ENCODE data around the gene TBC1D1.

Gene TBC1D1

DNA sequence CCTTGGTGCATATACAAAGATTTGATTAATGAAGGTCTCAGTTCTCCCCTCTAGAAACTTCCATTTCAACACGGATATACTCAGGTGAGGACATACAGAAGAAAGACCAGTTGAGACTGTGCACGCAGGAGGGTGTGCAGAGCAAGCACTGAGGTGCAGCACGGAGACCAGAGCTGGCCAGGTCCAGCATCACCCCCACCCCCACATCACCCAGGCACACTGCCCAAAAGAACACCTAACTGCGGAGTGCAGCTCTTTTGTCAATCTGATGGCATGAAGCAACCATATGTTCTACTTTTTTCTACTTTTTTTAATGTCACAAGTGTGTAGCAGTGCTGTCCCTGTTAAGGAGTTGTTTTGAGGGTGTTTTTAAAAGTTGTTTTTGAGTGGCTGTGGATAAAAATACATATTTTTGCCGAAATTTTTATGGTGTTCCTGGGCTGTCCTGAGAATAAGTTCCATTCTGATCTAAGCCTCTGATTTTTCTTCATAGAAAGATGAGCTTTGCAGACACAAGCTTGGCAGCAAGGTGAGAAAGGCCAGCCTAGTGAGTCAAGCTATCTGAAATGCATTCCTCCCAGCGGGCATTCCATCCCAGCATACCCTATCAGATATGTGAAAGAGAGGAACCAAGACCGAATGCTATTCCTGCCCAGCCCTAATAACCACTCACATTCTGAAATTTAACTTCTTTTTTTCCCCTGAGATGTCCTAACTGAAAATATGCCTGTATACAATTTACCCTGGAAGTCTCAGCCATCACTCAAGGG lies 243.0 kb downstream of the TBC1D1 start:
- DNase-seq (ENCODE audit: insufficient read length, low spot score), result no peak
- FAIRE-seq, result no peak
- no peak for TF ChIP-seq POLR2A (IDR thresholded peaks at IDR 0.05; ENCODE audit: low read depth, low read length)

DNA sequence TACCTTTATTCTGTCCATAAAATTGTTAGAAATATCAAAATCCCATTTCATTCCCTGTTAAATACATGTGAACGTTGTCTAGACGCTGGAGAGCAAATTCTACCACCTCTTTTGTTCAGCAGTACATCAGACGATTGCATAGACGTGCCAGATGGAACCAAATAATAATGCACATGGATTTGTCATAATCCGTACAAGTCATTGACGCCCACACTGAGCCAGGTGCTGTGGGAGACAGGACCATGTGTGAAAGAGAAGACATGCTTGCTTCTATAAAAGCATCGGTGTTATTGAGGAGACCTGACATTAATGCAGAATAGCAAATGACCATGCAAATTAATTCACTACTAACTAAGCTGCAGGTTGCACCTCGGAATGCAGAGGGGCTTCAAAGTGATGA lies 244.3 kb downstream of the TBC1D1 start:
- FAIRE-seq (no peak), DNase-seq (ENCODE audit: insufficient read length, low spot score) (no peak)
- no peak for TF ChIP-seq POLR2A (IDR thresholded peaks at IDR 0.05; ENCODE audit: low read depth, low read length)

DNA sequence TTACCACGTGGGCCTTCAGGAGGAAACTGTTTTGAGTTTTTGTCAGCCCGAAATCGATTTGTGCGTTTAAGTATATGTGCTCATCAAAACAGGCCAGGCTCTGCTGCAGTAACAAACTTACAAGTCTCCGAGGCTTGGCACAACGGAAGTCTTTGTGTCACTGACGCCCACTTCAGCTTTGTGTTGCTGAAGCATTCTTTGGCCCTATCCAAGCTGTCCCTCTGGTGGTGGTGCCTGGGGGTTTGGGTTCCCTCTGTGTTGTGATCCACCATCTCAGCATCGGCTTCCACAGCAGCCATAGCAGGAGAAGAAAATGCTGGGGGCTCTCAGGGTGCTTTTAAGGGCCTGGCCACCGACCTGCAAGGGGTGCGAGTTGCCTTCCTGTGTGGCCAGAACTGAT lies 245.7 kb downstream of the TBC1D1 start:
- DNase-seq (ENCODE audit: insufficient read length, low spot score) (no peak), FAIRE-seq (no peak)
- TF ChIP-seq POLR2A (IDR thresholded peaks at IDR 0.05; ENCODE audit: low read depth, low read length), result no peak

DNA sequence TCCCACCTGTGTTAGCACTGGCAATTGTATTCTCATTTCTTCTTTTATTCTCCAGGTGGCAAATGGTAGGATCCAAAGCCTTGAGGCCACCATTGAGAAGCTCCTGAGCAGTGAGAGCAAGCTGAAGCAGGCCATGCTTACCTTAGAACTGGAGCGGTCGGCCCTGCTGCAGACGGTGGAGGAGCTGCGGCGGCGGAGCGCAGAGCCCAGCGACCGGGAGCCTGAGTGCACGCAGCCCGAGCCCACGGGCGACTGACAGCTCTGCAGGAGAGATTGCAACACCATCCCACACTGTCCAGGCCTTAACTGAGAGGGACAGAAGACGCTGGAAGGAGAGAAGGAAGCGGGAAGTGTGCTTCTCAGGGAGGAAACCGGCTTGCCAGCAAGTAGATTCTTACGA lies 246.2 kb downstream of the TBC1D1 start:
- no peak for FAIRE-seq
- DNase-seq (ENCODE audit: insufficient read length, low spot score), result no peak
- TF ChIP-seq POLR2A (IDR thresholded peaks at IDR 0.05; ENCODE audit: low read depth, low read length), result no peak

DNA sequence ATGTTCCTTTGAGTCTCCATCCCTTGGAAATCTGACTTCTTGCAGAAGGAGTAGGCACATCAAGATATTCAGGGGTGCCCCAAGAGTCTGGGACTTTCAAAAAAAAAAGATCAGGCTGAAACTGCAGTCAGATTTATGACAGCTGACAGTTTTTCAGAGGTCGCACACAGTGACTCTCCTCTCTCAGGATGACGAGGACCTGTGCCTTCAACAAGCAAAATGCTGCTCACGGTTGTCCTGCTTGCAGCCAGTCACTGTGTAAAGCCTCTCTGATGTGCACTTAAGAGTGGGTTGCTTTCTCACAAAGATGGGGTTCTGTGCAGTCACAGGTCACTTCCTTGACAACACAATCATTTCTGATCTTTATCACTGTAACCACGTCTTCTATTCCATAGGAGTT lies 247.5 kb downstream of the TBC1D1 start:
- DNase-seq (ENCODE audit: insufficient read length, low spot score) (no peak), FAIRE-seq (no peak)
- TF ChIP-seq POLR2A (IDR thresholded peaks at IDR 0.05; ENCODE audit: low read depth, low read length), result no peak

DNA sequence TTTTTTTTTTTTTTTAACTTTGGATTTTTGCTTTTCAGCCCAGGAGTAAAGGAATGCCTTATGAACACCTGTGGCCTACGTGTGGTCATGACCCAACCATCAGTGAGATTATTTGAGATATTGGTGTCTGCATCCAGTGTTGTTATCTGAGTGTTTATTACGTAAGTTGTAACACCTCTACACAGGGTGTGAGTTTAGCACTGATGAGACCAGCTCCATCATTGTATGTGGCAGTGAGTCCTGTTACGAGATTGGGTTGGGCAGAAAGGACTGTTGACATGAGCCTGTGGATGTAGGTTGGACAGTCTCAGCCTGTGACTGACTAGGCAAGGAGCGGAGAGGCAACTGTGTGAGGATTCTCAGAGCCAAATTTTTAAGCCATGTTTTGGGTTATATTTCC lies 248.3 kb downstream of the TBC1D1 start:
- DNase-seq (ENCODE audit: insufficient read length, low spot score) (no peak), FAIRE-seq (no peak)
- no peak for TF ChIP-seq POLR2A (IDR thresholded peaks at IDR 0.05; ENCODE audit: low read depth, low read length)

DNA sequence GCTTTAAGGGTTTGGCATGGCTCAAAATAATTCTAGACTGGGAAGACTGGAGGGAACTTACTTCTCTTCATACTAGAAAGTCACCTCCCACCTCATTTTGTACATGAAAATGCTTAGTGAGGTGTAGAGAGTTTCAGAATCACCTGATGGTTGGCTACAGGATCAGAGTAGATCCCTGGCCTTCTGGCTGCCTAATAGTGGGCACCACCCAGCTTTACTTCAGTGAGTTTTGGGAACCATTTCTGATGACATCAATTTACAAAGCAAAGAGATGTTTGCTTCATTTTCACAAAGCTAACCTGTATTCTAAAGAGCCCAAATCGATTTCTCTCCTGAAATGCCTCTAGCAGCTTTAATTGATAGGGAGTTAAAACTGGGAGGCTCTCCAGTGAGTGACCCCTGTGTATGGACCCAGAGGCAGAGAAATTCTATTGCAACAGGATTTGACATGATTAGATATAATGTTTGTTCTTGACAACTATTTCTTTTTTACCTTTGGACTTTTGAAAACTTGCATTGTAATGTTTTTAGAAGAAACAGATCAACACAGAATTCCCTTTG lies 249.8 kb downstream of the TBC1D1 start:
- no peak for DNase-seq (ENCODE audit: insufficient read length, low spot score)
- no peak for FAIRE-seq
- TF ChIP-seq POLR2A (IDR thresholded peaks at IDR 0.05; ENCODE audit: low read depth, low read length), result no peak

DNA sequence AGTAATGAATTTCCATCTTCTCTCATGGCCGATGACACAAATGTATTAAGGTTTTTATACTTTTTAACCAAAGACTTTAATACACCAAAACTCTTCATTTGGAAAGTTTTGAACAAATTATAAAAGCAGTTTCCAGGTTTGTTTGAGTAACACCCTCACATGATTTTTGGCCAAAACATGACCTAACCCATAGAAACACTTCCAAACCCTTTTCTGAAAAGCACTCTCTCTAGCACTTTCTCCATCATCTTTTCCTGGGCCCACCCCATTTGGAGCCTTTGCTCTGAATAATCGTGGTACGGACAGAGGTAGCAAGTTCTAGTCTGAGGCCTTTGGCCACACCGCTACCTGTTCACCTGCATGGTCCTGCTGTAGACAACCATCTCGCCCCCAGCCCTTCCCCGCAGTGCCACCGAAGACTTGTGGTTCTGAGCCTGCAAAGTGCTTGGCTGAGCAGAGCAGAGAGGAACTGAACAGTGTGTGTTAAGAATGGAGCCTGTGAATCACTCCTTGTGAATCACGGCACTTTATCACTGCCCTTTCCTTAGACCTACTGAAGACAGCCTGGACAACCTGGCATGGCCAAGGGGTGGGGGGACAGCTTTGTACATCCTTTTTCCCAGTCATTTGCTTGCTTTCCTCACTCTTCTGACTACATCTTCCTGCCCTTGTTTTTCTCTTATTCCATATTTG lies 251.1 kb downstream of the TBC1D1 start:
- no peak for TF ChIP-seq POLR2A (IDR thresholded peaks at IDR 0.05; ENCODE audit: low read depth, low read length)
- DNase-seq (ENCODE audit: insufficient read length, low spot score), result peak; percentile 38
- no peak for FAIRE-seq

DNA sequence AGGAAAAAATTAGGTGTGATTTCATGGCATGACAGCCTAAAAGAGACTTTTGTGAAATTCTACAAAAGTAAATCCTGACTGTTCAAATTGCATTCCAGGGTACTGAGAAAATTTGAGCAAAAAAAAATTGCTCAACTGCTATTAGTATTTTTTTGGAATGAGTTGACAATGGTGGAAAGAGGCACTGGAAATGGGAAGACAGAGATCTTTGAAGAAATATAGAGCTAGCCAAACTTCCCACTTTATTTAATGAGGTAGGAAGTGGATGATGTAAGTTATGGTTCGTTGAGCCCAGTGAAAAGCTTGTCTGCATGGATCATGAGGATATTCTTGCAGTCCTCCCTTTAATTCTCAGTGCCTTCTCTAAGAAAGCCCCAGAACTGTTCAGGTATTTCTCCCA lies 253.1 kb downstream of the TBC1D1 start:
- DNase-seq (ENCODE audit: insufficient read length, low spot score) (no peak), FAIRE-seq (no peak)
- no peak for TF ChIP-seq POLR2A (IDR thresholded peaks at IDR 0.05; ENCODE audit: low read depth, low read length)

DNA sequence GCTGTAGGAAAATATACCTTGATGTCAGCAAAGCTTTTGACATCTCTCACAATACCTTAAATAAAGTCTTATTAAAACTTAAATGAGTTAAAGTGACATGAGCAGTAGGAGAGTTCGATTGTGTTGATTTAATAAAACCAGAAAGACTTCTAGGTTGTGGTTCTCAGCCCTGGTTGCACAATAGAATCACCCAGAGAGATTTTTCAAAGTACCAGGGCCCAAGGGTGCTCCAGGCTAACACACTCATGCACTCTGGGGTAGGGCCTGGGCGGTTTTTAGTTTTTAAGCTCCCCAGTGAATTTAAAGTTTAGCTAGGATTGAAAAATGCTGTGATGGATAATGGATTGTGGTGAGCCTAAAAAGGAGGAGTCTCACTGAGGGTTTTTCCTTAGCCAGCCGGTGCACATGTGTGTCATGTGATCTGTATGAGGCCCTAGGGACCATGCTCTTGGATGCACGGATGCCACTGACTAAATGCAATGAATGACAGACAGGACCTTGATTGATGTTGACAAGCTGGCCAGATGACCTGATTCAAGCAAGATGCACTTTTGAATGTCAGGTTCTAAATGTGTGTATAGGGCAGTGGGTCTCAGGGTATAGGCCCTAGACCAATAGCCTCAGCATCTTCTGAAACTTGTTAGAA lies 254.3 kb downstream of the TBC1D1 start:
- FAIRE-seq, result no peak
- TF ChIP-seq POLR2A (IDR thresholded peaks at IDR 0.05; ENCODE audit: low read depth, low read length), result no peak
- no peak for DNase-seq (ENCODE audit: insufficient read length, low spot score)

DNA sequence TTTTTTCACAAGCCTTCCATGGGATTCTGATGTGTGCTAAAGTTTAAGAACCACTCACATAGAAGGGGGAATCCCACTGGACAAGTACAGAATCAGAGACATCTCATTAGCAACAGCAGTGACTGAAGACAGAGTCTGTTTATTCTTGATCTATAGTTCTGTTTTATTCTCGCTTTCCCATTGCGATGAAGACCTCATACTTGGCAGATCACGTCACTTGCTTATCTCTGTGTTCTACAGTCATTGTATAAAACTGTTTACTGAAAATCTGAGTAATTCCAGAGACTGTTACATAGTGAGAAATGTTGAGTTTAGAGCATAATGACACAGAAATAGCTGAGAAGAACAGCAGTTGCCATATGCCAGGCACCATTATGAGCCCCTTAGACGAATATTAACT lies 254.9 kb downstream of the TBC1D1 start:
- TF ChIP-seq POLR2A (IDR thresholded peaks at IDR 0.05; ENCODE audit: low read depth, low read length), result no peak
- FAIRE-seq, result no peak
- DNase-seq (ENCODE audit: insufficient read length, low spot score), result no peak

DNA sequence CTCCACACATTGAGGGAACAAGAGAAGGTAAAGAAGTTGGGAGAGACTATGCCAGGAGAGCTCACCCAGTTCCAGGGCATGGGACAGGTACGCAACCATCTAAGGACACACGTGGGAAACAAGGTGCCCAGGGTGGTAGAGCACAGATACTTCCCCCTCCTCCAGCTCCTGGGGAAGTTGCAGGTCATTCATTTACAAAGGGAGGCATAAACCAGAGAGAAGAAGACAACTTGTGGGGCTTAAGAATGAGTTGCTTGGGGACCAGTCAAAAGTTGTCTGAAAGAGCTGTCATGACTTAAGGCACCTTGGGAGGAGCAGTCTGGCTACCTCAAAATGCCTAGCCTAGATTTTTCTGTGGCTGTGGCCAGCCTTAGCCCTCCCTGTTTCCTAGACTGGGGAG lies 255.5 kb downstream of the TBC1D1 start:
- no peak for FAIRE-seq
- no peak for TF ChIP-seq POLR2A (IDR thresholded peaks at IDR 0.05; ENCODE audit: low read depth, low read length)

DNA sequence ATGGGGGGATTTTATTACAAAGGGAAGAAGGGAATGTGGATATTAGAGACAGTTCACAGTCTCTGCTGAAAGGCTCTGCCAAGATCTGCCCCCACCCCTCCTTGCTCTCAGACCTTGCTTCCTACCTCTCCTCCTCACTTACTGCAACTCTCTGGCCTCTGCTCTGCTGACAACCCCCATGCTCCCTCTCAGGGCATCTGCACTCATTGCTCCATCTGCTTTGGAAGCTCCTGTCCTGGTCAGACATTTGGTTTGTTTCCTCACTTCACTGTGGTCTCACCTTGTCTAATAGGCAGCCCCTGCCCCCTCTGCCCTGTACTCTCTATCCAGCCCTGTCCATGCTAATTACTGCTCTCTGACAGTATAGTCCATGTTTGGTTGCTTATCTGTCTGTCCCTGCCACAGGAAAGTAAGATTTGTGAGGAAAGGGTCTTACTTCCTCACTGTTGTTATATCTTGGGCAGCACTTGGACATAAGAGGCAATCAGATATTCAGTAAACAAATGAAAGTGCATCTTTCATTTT lies 258.6 kb downstream of the TBC1D1 start:
- no peak for TF ChIP-seq POLR2A (IDR thresholded peaks at IDR 0.05; ENCODE audit: low read depth, low read length)
- FAIRE-seq (no peak), DNase-seq (ENCODE audit: insufficient read length, low spot score) (no peak)

More for the DNA sequence above, 255.5 kb downstream of the TBC1D1 start:
- DNase-seq (ENCODE audit: insufficient read length, low spot score), result no peak

DNA sequence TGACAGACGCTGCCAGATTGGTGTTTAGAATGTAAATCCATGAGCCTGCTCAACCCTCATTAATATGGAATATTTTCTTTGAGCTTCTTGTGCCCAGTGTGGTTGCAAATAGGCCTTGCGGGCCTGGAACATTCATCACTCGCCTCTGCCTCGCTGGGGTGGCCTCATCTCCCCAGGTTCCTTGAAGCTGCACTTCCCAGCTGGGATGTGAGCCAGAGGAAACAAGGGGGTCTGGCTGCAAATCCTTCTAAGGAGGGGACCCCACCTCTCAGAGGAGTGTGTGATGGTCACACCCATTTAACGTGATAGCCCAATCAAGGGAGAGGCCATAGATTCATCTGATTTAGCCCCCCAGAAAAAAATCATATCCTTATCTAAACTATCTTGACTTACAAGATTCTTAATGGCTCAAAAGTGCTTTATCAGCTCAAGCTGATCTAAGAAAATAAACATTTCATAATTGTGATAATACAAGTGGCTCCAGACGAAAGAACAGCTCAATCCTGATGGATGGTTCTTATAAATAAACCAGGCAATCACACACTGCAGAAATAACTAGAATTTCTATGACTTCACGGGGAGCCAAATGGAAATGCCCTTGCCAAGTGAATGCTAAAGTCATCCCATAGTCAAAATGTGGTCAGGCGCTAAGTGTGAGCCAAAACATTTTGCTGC lies 259.2 kb downstream of the TBC1D1 start:
- no peak for DNase-seq (ENCODE audit: insufficient read length, low spot score)
- TF ChIP-seq POLR2A (IDR thresholded peaks at IDR 0.05; ENCODE audit: low read depth, low read length), result no peak

More for the DNA sequence above, 259.2 kb downstream of the TBC1D1 start:
- no peak for FAIRE-seq
